Hepatocyte (in vitro differentiated cells): ENCODE data around the gene NHSL2. TPM values are rescaled to one million over a fixed set of nuclear protein-coding genes. Genes with fewer than 3 reads are reported as not detected.

Experiments used
- DNase-seq: peaks from one replicate; pipeline ENCODE4 v3.0.0-alpha.2; 2016; ENCODE audit warnings: low spot score
- H2AFZ ChIP-seq: fragments of 200-600 bp; sonication (generic); 2 replicates; pipeline ENCODE4 v1.6.0; 2016; ENCODE audit warnings: antibody characterized with exemption, mild to moderate bottlenecking
- H3K27ac ChIP-seq: fragments of 200-600 bp; sonication (generic); 2 replicates; pipeline ENCODE4 v1.5.1; 2016; ENCODE audit warnings: mild to moderate bottlenecking
- H3K27me3 ChIP-seq: fragments of 200-600 bp; sonication (generic); 2 replicates; pipeline ENCODE4 v1.6.1; 2016
- H3K36me3 ChIP-seq: fragments of 200-600 bp; sonication (generic); replicated peaks from 2 replicates; pipeline ENCODE4 v1.5.1; 2016; ENCODE audit warnings: low read depth; ENCODE audit not compliant: insufficient read depth
- H3K4me1 ChIP-seq: fragments of 200-600 bp; sonication (generic); 2 replicates; pipeline ENCODE4 v1.5.1; 2016; ENCODE audit warnings: mild to moderate bottlenecking, moderate library complexity; ENCODE audit not compliant: insufficient read depth
- H3K4me2 ChIP-seq: fragments of 200-600 bp; sonication (generic); 2 replicates; pipeline ENCODE4 v1.6.0; 2016
- H3K4me3 ChIP-seq: fragments of 200-600 bp; sonication (generic); 2 replicates; pipeline ENCODE4 v1.5.1; 2016; ENCODE audit warnings: mild to moderate bottlenecking
- H3K79me2 ChIP-seq: fragments of 200-600 bp; sonication (generic); 2 replicates; pipeline ENCODE4 v1.6.0; 2017; ENCODE audit warnings: mild to moderate bottlenecking
- H3K9me2 ChIP-seq: fragments of 200-600 bp; sonication (generic); replicated peaks from 2 replicates; pipeline ENCODE4 v1.6.0; 2017; ENCODE audit warnings: mild to moderate bottlenecking; ENCODE audit not compliant: insufficient read depth
- H3K9me3 ChIP-seq: fragments of 200-600 bp; sonication (generic); 2 replicates; pipeline ENCODE4 v1.5.1; 2016; ENCODE audit warnings: low read depth, mild to moderate bottlenecking
- H4K20me1 ChIP-seq: fragments of 200-600 bp; sonication (generic); 2 replicates; pipeline ENCODE4 v1.6.0; 2016; ENCODE audit warnings: mild to moderate bottlenecking; ENCODE audit not compliant: insufficient read depth, poor library complexity, severe bottlenecking
- EZH2 ChIP-seq: fragments of 200-600 bp; sonication (generic); IDR thresholded peaks from 2 replicates; pipeline ENCODE4 v1.6.1; 2016; ENCODE audit warnings: antibody characterized with exemption, mild to moderate bottlenecking, borderline replicate concordance
- EZH2phosphoT487 ChIP-seq: fragments of 200-600 bp; sonication (generic); IDR thresholded peaks from one replicate; pipeline ENCODE4 v1.6.1; 2018; ENCODE audit warnings: antibody characterized with exemption, mild to moderate bottlenecking, low read depth, moderate library complexity; ENCODE audit not compliant: unreplicated experiment, severe bottlenecking
- WGBS: methylation state at CpG from one replicate; pipeline ENCODE4 v1.1.6; 2016; ENCODE audit warnings: low lambda C conversion rate; ENCODE audit errors: missing lambda C conversion rate; 5-methylcytosine and 5-hydroxymethylcytosine counted together
- polyA plus RNA-seq: library from polyadenylated mRNA; unstranded; fragments of >200 nt; fragmentation: Nextera tagmentation; extraction: Ambion mirVana; gene quantifications from 2 replicates; pipeline ENCODE4 v1.2.1, GENCODE V29; 2016
- total RNA-seq: library from RNA; depleted of rRNA; stranded (reverse); fragments of >200 nt; gene quantifications from 2 replicates; pipeline ENCODE4 v1.2.3, GENCODE V29; 2014
- TF ChIP-seq, protein P1 (sequence below): fragments of 200-600 bp; sonication (generic); IDR thresholded peaks from 2 replicates; pipeline ENCODE4 v1.5.1; 2016; ENCODE audit warnings: antibody characterized with exemption, mild to moderate bottlenecking; ENCODE audit not compliant: poor library complexity

NHSL2 gene
- total and polyA plus RNA-seq, 2 experiments from 2014 or later = 2.3 to 3.2 TPM

DNA sequence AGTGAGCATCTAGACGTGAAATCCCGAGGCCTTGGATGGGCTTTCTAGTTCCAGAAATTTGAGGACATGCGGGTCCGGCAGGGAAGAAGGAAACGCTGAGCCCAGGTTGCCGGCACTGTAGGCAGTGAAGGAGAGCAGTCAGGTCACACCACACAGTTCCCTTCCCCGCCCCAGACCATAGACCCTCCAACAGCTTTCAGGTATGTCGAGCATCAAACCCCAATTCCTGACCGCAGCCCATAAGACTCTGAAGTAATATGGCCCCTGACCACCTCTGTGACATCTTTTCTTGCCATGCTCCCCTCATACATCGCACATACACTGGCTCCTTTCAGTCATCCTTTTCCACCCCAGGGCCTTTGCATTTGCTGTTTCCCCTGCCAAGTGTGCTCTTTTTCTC is 198.0 kb downstream of the NHSL2 start:
- no peaks in the 10 kb centered on the region for H3K9me3 ChIP-seq
- H3K4me1 ChIP-seq = no peaks in the 10 kb centered on the region
- TF ChIP-seq, protein P1, sequence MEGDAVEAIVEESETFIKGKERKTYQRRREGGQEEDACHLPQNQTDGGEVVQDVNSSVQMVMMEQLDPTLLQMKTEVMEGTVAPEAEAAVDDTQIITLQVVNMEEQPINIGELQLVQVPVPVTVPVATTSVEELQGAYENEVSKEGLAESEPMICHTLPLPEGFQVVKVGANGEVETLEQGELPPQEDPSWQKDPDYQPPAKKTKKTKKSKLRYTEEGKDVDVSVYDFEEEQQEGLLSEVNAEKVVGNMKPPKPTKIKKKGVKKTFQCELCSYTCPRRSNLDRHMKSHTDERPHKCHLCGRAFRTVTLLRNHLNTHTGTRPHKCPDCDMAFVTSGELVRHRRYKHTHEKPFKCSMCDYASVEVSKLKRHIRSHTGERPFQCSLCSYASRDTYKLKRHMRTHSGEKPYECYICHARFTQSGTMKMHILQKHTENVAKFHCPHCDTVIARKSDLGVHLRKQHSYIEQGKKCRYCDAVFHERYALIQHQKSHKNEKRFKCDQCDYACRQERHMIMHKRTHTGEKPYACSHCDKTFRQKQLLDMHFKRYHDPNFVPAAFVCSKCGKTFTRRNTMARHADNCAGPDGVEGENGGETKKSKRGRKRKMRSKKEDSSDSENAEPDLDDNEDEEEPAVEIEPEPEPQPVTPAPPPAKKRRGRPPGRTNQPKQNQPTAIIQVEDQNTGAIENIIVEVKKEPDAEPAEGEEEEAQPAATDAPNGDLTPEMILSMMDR = no peak
- no peak for TF ChIP-seq EZH2
- H3K27ac ChIP-seq = no peak overlapping the region
- WGBS = 95% methylated on average over 10 of the region's 10 CpGs
- no peaks in the 10 kb centered on the region for H3K27me3 ChIP-seq
- no peaks in the 10 kb centered on the region for H3K79me2 ChIP-seq
- H2AFZ ChIP-seq = no peak overlapping the region
- no peaks in the 10 kb centered on the region for H4K20me1 ChIP-seq
- H3K4me2 ChIP-seq = no peak overlapping the region
- H3K4me3 ChIP-seq = no peak overlapping the region
- H3K36me3 ChIP-seq = no peaks in the 10 kb centered on the region
- DNase-seq = no peak
- H3K9me2 ChIP-seq = no peaks in the 10 kb centered on the region

GRCh38 chrX:72110051-72110875 is 199.6 kb downstream of the NHSL2 start:
- TF ChIP-seq EZH2 (no peak), EZH2phosphoT487 (no peak)
- TF ChIP-seq, protein P1 = no peak
- no peaks in the 10 kb centered on the region for H3K9me3 ChIP-seq
- H3K79me2 ChIP-seq = no peaks in the 10 kb centered on the region
- no peak overlapping the region for H2AFZ ChIP-seq
- no peaks in the 10 kb centered on the region for H4K20me1 ChIP-seq
- no peaks in the 10 kb centered on the region for H3K4me1 ChIP-seq
- no peaks in the 10 kb centered on the region for H3K9me2 ChIP-seq
- H3K36me3 ChIP-seq = no peaks in the 10 kb centered on the region
- DNase-seq = no peak
- no peak overlapping the region for H3K4me3 ChIP-seq
- no peak overlapping the region for H3K4me2 ChIP-seq
- no peaks in the 10 kb centered on the region for H3K27me3 ChIP-seq
- no peak overlapping the region for H3K27ac ChIP-seq
- 67% methylated on average over 13 of the region's 13 CpGs for WGBS

- Histone ChIP-seq H4K20me1 (no peaks in the 10 kb centered on the region), H3K4me1 (no peaks in the 10 kb centered on the region), H3K9me3 (no peaks in the 10 kb centered on the region), H2AFZ (no peak overlapping the region), H3K4me3 (no peak overlapping the region), H3K79me2 (no peaks in the 10 kb centered on the region), H3K4me2 (no peak overlapping the region), H3K36me3 (no peaks in the 10 kb centered on the region), H3K27ac (no peak overlapping the region), H3K27me3 (no peaks in the 10 kb centered on the region), H3K9me2 (no peaks in the 10 kb centered on the region)
- WGBS = 81% methylated on average over 11 of the region's 11 CpGs
- TF ChIP-seq EZH2 (no peak), EZH2phosphoT487 (no peak)
- TF ChIP-seq, protein P1 = no peak
- no peak for DNase-seq
Observed at GRCh38 chrX:72110876-72111708, 200.4 kb downstream of the NHSL2 start.
